ENCODE results near the gene ZBTB45. TPM values are rescaled to one million over a fixed set of nuclear protein-coding genes. Genes with fewer than 3 reads are reported as not detected.
A peak's percentile ranks its signal among the peaks of the same experiment; 100 is the strongest.

Gene ZBTB45
- total and polyA plus RNA-seq, 9 of the 15 experiments (the other 6 are each of a cell fraction or from before 2014, with no cell fraction given), result 0.08 to 16.1 (median 1.8) TPM

DNA sequence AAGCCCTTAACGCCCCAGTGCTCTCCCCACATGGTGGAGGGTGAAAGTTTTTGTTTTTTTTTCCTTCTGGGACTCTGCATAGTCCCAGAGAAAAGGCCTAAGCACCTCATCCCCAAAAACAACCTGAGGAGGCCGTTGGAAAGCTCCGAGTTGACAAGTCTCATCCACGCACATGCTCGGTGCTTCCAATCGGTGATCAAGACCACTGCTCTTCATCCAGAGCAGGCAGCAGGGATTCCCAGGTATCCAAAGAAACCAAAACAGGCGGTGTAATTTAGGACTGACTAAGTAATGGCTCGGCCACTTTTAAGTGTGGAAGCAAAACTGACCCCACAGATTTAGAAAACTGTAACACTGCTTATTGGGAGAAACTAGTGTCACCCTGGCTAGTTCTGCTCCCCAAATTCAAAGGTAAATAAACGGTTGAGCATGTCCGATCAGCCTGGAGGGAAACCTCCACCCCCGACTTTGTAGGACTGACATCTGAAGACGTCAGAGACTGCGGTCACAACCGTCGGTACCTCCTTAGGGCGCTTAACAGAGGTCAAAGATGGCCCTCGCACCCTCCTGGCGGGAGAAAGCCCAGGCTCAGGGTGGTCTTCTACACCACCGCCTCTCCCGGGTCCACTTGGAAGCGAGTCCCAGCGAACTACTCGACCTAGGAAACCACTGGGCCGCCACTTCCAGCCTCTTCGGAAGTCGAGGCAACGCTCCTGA is 44.5 kb downstream of the ZBTB45 start (continued):
- TF ChIP-seq, protein P1, sequence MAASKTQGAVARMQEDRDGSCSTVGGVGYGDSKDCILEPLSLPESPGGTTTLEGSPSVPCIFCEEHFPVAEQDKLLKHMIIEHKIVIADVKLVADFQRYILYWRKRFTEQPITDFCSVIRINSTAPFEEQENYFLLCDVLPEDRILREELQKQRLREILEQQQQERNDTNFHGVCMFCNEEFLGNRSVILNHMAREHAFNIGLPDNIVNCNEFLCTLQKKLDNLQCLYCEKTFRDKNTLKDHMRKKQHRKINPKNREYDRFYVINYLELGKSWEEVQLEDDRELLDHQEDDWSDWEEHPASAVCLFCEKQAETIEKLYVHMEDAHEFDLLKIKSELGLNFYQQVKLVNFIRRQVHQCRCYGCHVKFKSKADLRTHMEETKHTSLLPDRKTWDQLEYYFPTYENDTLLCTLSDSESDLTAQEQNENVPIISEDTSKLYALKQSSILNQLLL (CRISPR knock-in tag; IDR thresholded peaks at IDR 0.05; ENCODE audit: borderline replicate concordance), result no peak
- TF ChIP-seq ZNF785 (CRISPR knock-in tag; IDR thresholded peaks at IDR 0.05) (no peak), MCM3 (IDR thresholded peaks at IDR 0.05) (no peak), THRAP3 (IDR thresholded peaks at IDR 0.05; ENCODE audit: borderline replicate concordance) (no peak), NCOR1 (IDR thresholded peaks at IDR 0.05) (no peak), RAD21 (CRISPR knock-in tag; conservative IDR thresholded peaks at IDR 0.05 in 1 of 2, IDR thresholded peaks at IDR 0.05 in 1 of 2) (no peak), KDM5B (IDR thresholded peaks at IDR 0.05; ENCODE audit: insufficient replicate concordance, low read depth, low read length) (peak; percentile 16), ZFP1 (CRISPR knock-in tag; IDR thresholded peaks at IDR 0.05) (no peak), HNRNPUL1 (IDR thresholded peaks at IDR 0.05; ENCODE audit: low read length) (peak; percentile 38; the same call in 1 of the 2 replicates), TAF7 (tag; IDR thresholded peaks at IDR 0.05) (no peak), CCNT2 (IDR thresholded peaks at IDR 0.05; ENCODE audit: borderline replicate concordance, extremely low read depth, insufficient read length, low read depth, low read length) (no peak), ZNF282 (CRISPR knock-in tag; IDR thresholded peaks at IDR 0.05) (no peak), BMI1 (IDR thresholded peaks at IDR 0.05; ENCODE audit: low read length) (peak; percentile 78; the same call in 1 of the 2 replicates), DPF2 (IDR thresholded peaks at IDR 0.05) (no peak), PHTF2 (CRISPR knock-in tag; IDR thresholded peaks at IDR 0.05) (no peak), SMAD2 (IDR thresholded peaks at IDR 0.05; ENCODE audit: low read depth, low read length) (no peak), BACH1 (tag; IDR thresholded peaks at IDR 0.05) (no peak)
- TF ChIP-seq, protein P2, sequence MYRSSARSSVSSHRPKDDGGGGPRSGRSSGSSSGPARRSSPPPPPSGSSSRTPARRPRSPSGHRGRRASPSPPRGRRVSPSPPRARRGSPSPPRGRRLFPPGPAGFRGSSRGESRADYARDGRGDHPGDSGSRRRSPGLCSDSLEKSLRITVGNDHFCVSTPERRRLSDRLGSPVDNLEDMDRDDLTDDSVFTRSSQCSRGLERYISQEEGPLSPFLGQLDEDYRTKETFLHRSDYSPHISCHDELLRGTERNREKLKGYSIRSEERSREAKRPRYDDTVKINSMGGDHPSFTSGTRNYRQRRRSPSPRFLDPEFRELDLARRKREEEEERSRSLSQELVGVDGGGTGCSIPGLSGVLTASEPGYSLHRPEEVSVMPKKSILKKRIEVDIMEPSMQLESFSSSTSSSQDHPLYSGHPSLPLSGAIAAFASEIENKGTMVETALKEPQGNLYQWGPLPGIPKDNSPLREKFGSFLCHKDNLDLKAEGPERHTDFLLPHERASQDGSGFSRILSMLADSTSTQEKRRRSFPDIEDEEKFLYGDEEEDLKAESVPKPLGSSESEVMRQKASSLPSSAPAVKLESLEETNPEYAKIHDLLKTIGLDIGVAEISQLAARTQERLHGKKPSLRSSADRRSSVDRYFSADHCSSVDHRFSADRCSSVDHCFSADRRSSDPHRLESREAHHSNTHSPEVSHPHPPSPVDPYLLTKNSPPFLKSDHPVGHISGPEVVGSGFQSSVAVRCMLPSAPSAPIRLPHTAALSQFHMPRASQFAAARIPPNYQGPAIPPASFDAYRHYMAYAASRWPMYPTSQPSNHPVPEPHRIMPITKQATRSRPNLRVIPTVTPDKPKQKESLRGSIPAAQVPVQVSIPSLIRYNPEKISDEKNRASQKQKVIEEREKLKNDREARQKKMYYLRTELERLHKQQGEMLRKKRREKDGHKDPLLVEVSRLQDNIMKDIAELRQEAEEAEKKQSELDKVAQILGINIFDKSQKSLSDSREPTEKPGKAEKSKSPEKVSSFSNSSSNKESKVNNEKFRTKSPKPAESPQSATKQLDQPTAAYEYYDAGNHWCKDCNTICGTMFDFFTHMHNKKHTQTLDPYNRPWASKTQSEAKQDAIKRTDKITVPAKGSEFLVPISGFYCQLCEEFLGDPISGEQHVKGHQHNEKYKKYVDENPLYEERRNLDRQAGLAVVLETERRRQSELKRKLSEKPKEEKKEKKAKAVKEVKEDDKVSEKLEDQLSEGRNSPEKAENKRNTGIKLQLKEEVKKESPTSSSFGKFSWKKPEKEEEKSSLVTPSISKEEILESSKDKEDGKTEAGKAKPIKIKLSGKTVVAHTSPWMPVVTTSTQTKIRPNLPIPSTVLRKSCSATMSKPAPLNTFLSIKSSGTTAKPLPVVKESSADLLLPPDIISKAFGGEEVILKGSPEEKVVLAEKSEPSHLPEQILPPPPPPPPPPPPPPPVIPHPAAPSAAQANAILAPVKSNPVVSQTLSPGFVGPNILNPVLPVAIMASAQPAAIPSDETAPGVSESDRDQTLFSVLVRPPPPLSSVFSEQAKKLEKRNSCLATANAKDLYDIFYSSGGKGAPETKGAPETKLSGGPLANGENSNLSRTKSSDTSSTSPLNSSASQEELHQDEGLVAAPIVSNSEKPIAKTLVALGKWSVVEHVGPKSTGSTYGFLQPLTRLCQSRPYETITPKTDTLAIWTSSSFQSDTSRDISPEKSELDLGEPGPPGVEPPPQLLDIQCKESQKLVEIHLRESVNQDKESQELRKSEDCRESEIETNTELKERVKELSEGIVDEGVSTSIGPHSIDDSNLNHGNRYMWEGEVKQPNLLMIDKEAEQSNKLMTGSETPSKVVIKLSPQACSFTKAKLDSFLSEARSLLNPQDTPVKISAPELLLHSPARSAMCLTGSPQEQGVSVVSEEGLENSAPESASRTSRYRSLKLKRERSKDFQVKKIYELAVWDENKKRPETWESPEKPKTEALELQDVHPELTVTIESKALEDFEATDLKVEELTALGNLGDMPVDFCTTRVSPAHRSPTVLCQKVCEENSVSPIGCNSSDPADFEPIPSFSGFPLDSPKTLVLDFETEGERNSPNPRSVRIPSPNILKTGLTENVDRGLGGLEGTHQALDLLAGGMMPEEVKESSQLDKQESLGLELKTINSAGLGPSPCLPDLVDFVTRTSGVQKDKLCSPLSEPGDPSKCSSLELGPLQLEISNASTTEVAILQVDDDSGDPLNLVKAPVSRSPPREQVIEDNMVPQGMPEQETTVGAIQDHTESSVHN (IDR thresholded peaks at IDR 0.05; ENCODE audit: borderline replicate concordance in 1 of 2, low read depth in 1 of 2), result no peak
- TF ChIP-seq, protein P3, sequence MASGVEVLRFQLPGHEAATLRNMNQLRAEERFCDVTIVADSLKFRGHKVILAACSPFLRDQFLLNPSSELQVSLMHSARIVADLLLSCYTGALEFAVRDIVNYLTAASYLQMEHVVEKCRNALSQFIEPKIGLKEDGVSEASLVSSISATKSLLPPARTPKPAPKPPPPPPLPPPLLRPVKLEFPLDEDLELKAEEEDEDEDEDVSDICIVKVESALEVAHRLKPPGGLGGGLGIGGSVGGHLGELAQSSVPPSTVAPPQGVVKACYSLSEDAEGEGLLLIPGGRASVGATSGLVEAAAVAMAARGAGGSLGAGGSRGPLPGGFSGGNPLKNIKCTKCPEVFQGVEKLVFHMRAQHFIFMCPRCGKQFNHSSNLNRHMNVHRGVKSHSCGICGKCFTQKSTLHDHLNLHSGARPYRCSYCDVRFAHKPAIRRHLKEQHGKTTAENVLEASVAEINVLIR (CRISPR knock-in tag; IDR thresholded peaks at IDR 0.05), result no peak

Data from K562 (cell line).